Measurements from ENCODE around the gene STPG2. TPM values are rescaled to one million over a fixed set of nuclear protein-coding genes. Genes with fewer than 3 reads are reported as not detected.

Gene STPG2
- total RNA-seq, 2 donors from 2014 or later: 0.77 to 1.1 TPM

DNA sequence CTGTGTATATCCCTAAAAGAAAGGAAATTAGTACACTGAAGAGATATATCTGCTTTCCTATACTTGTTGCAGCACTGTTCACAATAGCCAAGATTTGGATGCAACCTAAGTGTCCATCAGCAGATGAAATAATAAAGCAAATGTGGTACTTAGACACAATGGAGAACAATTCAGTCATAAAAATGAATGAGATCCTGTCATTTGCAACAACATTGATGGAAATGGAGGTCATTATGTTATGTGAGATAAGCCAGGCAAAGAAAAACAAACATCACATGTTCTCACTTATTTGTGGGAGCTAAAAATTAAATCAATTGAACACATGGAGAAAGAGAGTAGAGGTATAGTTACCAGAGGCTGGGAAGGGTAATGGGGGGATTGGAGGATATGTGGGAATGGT lies 611.9 kb downstream of the STPG2 start:
- H3K4me3 ChIP-seq: no peak overlapping the region
- H3K27ac ChIP-seq: no peak overlapping the region
- DNase-seq (ENCODE audit: low spot score): no peak
- H3K9me3 ChIP-seq: no peaks in the 10 kb centered on the region
- no peaks in the 10 kb centered on the region for H3K27me3 ChIP-seq (replicated peaks; ENCODE audit: insufficient read depth)
- no peaks in the 10 kb centered on the region for H3K36me3 ChIP-seq
- no peak for TF ChIP-seq POLR2AphosphoS5 (IDR thresholded peaks at IDR 0.05)
- TF ChIP-seq POLR2A (IDR thresholded peaks at IDR 0.05): no peak
- TF ChIP-seq, protein P1, sequence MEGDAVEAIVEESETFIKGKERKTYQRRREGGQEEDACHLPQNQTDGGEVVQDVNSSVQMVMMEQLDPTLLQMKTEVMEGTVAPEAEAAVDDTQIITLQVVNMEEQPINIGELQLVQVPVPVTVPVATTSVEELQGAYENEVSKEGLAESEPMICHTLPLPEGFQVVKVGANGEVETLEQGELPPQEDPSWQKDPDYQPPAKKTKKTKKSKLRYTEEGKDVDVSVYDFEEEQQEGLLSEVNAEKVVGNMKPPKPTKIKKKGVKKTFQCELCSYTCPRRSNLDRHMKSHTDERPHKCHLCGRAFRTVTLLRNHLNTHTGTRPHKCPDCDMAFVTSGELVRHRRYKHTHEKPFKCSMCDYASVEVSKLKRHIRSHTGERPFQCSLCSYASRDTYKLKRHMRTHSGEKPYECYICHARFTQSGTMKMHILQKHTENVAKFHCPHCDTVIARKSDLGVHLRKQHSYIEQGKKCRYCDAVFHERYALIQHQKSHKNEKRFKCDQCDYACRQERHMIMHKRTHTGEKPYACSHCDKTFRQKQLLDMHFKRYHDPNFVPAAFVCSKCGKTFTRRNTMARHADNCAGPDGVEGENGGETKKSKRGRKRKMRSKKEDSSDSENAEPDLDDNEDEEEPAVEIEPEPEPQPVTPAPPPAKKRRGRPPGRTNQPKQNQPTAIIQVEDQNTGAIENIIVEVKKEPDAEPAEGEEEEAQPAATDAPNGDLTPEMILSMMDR (IDR thresholded peaks at IDR 0.05): no peak
- H3K4me1 ChIP-seq (replicated peaks): no peaks in the 10 kb centered on the region
- intact Hi-C loops (cut with DNase I): no loop called here

DNA sequence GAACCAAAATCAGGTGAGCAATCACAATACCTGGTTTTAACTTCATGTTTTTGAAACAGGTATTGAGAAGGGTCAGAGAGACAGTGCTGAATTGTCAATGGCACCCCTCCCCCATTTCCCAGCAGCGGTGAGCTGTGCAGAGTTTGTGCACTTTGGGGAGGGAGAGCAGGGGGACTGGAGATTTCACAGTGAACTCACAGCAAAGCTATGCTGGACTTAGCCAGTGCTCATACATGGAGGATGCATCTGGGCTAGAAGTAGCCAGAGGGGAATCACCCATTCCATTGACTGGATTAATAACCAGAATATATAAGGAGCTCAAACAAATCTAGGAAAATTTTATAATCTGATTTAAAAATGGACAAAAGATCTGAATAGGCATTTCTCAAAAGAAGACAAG lies 612.6 kb downstream of the STPG2 start:
- Histone ChIP-seq H3K4me3 (no peak overlapping the region), H3K36me3 (no peaks in the 10 kb centered on the region), H3K27me3 (replicated peaks; ENCODE audit: insufficient read depth) (no peaks in the 10 kb centered on the region)

DNA sequence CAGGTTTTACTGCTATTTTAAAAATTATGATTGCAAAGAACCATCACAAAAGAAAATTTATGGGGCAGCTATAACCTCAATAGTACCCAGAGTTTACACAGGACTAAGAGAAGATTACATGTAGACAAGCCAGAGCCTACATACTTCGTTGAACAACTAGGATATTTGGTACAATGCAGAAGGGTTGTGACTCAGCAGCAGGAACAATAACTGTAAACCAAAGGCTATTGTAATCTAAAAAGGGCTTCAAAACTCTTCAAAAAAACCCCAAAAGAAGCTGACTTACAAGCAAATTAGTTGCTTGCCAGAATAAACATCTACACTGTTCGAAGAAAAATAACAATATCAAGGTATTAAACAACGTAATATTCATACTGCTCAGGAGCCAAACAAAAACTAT lies 618.0 kb downstream of the STPG2 start:
- Histone ChIP-seq H3K27me3 (replicated peaks; ENCODE audit: insufficient read depth) (no peaks in the 10 kb centered on the region), H3K9me3 (no peaks in the 10 kb centered on the region), H3K36me3 (no peaks in the 10 kb centered on the region), H3K27ac (no peak overlapping the region), H3K4me3 (no peak overlapping the region), H3K4me1 (replicated peaks) (no peaks in the 10 kb centered on the region)
- DNase-seq (ENCODE audit: low spot score): no peak
- TF ChIP-seq, protein P1 (IDR thresholded peaks at IDR 0.05): no peak
- TF ChIP-seq POLR2A (IDR thresholded peaks at IDR 0.05) (no peak), POLR2AphosphoS5 (IDR thresholded peaks at IDR 0.05) (no peak)
- intact Hi-C loops (cut with DNase I): no loop called here
- 71% methylated on average over 3 of the region's 3 CpGs for WGBS

More for the DNA sequence above, 612.6 kb downstream of the STPG2 start:
- TF ChIP-seq, protein P1 (IDR thresholded peaks at IDR 0.05): no peak
- TF ChIP-seq POLR2A (IDR thresholded peaks at IDR 0.05) (no peak), POLR2AphosphoS5 (IDR thresholded peaks at IDR 0.05) (no peak)
- Histone ChIP-seq H3K4me1 (replicated peaks) (no peaks in the 10 kb centered on the region), H3K27ac (no peak overlapping the region), H3K9me3 (no peaks in the 10 kb centered on the region)
- intact Hi-C loops (cut with DNase I): no loop called here
- no peak for DNase-seq (ENCODE audit: low spot score)
- WGBS: 44% methylated on average over 1 of the region's 1 CpG

DNA sequence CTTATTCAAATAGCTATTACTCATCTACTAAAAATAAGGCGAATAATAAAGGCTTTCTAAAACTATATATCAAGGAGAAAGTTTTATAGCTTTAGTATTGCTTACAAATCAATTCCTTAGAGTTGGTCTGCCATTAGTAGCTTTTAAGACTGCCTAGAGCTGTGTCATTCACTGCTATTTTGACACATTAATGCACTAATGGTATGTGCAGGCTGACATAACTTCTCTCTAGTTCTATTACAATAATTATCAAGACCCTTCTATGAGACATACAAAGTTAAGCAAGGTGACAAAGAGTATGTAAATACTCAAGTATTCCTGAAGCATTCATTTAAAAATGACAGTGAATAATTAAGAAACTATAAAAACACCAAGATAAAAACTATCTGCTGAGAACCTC lies 625.3 kb downstream of the STPG2 start:
- Histone ChIP-seq H3K27me3 (replicated peaks; ENCODE audit: insufficient read depth) (no peaks in the 10 kb centered on the region), H3K9me3 (no peaks in the 10 kb centered on the region), H3K27ac (no peak overlapping the region), H3K4me3 (no peak overlapping the region), H3K4me1 (replicated peaks) (no peaks in the 10 kb centered on the region), H3K36me3 (no peaks in the 10 kb centered on the region)
- no peak for DNase-seq (ENCODE audit: low spot score)
- TF ChIP-seq POLR2AphosphoS5 (IDR thresholded peaks at IDR 0.05): no peak
- TF ChIP-seq, protein P1 (IDR thresholded peaks at IDR 0.05): no peak
- no peak for TF ChIP-seq POLR2A (IDR thresholded peaks at IDR 0.05)
- 81% methylated on average over 1 of the region's 1 CpG for WGBS
- intact Hi-C loops (cut with DNase I): no loop called here

DNA sequence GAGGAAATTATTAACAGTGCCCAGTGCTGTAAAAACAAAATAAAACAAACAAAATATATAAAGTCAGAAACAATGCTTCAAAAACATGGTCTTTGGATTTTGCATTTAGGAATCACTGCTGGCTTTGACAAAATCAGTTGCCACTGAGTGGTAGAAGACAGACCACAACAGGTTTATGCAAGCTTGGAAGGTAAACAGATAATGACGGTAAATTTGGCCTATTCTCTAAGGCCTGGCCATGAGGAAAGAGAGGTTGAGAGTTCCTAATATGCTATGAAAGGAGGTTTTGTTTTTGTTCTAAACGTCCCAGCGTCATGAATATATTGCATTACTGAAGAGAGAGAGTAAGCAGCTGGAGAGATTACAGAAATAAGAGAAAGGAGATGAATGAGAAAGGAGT lies 629.4 kb downstream of the STPG2 start:
- intact Hi-C loops (cut with DNase I): no loop called here
- TF ChIP-seq POLR2A (IDR thresholded peaks at IDR 0.05): no peak
- TF ChIP-seq, protein P1 (IDR thresholded peaks at IDR 0.05): no peak
- TF ChIP-seq POLR2AphosphoS5 (IDR thresholded peaks at IDR 0.05): no peak

More for the DNA sequence above, 629.4 kb downstream of the STPG2 start:
- WGBS: 16% methylated on average over 3 of the region's 3 CpGs
- no peaks in the 10 kb centered on the region for H3K9me3 ChIP-seq
- no peak overlapping the region for H3K4me3 ChIP-seq
- H3K36me3 ChIP-seq: no peaks in the 10 kb centered on the region
- H3K27ac ChIP-seq: no peak overlapping the region
- no peaks in the 10 kb centered on the region for H3K4me1 ChIP-seq (replicated peaks)
- H3K27me3 ChIP-seq (replicated peaks; ENCODE audit: insufficient read depth): no peaks in the 10 kb centered on the region
- no peak for DNase-seq (ENCODE audit: low spot score)

Other genes starting within 250 kb of the STPG2 start
- gene RAP1GDS1, start 117.9 kb upstream of the STPG2 start, total RNA-seq: 10 to 100 TPM; 16.5 to 34.5 TPM

Measured in prostate gland (tissue), 2 donors.